Kidney epithelial cell (primary cell): Measurements from ENCODE around the gene NCKAP5. TPM values are rescaled to one million over a fixed set of nuclear protein-coding genes. Genes with fewer than 3 reads are reported as not detected.

Experiments
- DNase-seq: peaks from one replicate; pipeline ENCODE4 v3.0.0-alpha.2; 2010; ENCODE audit warnings: low read depth
- H3K27me3 ChIP-seq: 2 replicates; pipeline ENCODE4 v1.6.0; 2011; ENCODE audit warnings: low read length; ENCODE audit not compliant: control insufficient read depth, insufficient read depth
- H3K36me3 ChIP-seq: 2 replicates; pipeline ENCODE4 v1.5.1; 2011; ENCODE audit warnings: low read length; ENCODE audit not compliant: control insufficient read depth, insufficient read depth
- H3K4me3 ChIP-seq: 2 replicates; pipeline ENCODE4 v1.5.1; 2011; ENCODE audit warnings: low read depth, mild to moderate bottlenecking, control low read depth, low read length
- total RNA-seq: library from RNA; depleted of rRNA; stranded (reverse); fragments of >200 nt; gene quantifications from 2 replicates; pipeline ENCODE4 v1.2.3, GENCODE V29; 2015
- TF ChIP-seq, protein P1 (sequence below): IDR thresholded peaks from 2 replicates; pipeline ENCODE4 v1.5.1; 2011; ENCODE audit warnings: mild to moderate bottlenecking, moderate library complexity, low read length, control low read depth, inconsistent platforms; ENCODE audit not compliant: insufficient read depth, poor library complexity, severe bottlenecking

Gene NCKAP5
- total RNA-seq, 1 donor from 2014 or later = 0.33 TPM

DNA sequence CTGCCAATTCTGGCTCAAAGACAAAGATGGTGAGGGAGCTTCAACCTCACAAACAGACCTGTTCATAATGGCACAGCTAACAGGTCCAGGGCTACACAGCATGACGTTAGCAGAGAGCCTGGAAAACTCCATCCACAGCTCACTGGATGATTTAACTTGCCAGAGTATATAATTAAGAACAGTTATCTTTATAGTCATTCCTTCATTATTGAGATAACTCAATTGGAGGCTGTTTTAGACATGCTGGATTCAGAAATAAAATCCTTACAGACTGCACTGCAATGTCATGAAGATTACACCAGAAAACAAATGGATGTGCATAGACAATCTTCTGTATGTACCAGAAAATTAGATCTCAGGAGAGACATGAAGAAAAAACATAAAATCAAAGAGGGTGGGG lies 843.1 kb downstream of the NCKAP5 start:
- Histone ChIP-seq H3K4me3 (no peak overlapping the region), H3K27me3 (no peaks in the 10 kb centered on the region), H3K36me3 (no peaks in the 10 kb centered on the region)
- TF ChIP-seq, protein P1, sequence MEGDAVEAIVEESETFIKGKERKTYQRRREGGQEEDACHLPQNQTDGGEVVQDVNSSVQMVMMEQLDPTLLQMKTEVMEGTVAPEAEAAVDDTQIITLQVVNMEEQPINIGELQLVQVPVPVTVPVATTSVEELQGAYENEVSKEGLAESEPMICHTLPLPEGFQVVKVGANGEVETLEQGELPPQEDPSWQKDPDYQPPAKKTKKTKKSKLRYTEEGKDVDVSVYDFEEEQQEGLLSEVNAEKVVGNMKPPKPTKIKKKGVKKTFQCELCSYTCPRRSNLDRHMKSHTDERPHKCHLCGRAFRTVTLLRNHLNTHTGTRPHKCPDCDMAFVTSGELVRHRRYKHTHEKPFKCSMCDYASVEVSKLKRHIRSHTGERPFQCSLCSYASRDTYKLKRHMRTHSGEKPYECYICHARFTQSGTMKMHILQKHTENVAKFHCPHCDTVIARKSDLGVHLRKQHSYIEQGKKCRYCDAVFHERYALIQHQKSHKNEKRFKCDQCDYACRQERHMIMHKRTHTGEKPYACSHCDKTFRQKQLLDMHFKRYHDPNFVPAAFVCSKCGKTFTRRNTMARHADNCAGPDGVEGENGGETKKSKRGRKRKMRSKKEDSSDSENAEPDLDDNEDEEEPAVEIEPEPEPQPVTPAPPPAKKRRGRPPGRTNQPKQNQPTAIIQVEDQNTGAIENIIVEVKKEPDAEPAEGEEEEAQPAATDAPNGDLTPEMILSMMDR = no peak
- no peak for DNase-seq

GRCh38 chr2:132721938-132722337 lies 846.3 kb downstream of the NCKAP5 start:
- no peak for DNase-seq
- H3K36me3 ChIP-seq = no peaks in the 10 kb centered on the region
- no peaks in the 10 kb centered on the region for H3K27me3 ChIP-seq
- H3K4me3 ChIP-seq = no peak overlapping the region
- TF ChIP-seq, protein P1 = no peak

GRCh38 chr2:132720393-132720792 lies 847.9 kb downstream of the NCKAP5 start:
- H3K36me3 ChIP-seq = no peaks in the 10 kb centered on the region
- no peak overlapping the region for H3K4me3 ChIP-seq
- H3K27me3 ChIP-seq = no peaks in the 10 kb centered on the region
- TF ChIP-seq, protein P1 = no peak
- no peak for DNase-seq

- Histone ChIP-seq H3K36me3 (no peaks in the 10 kb centered on the region), H3K27me3 (no peaks in the 10 kb centered on the region), H3K4me3 (no peak overlapping the region)
- no peak for DNase-seq
- TF ChIP-seq, protein P1 = no peak
Measured at GRCh38 chr2:132719480-132719879, 848.8 kb downstream of the NCKAP5 start.

DNA sequence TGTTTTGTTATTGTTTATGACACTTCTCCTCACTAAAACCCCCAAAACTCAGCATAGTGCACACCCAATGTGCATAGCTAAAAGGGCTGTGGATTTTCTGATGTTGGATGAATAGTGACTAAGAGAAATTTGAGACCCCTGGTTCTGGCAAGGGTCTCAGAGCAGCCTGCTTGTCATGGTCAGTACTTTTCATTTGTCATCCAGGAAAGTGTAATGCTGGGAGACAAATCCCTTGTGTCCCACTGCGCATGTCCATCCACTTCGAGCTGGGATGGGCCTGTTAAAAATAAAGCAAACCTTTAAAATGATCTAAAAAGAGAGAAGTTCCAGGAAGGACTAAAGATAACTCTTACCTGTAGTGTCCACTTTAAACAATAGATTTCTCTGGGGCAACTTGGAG lies 851.3 kb downstream of the NCKAP5 start:
- TF ChIP-seq, protein P1 = no peak
- H3K36me3 ChIP-seq = no peaks in the 10 kb centered on the region
- DNase-seq = no peak
- H3K4me3 ChIP-seq = no peak overlapping the region
- H3K27me3 ChIP-seq = no peaks in the 10 kb centered on the region
